CD14-positive monocyte (primary cell): Measurements from ENCODE around the gene OXER1. TPM values are rescaled to one million over a fixed set of nuclear protein-coding genes. Genes with fewer than 3 reads are reported as not detected.

Experiments used
- DNase-seq, 3 donors: peaks; one replicate each; pipeline ENCODE4 v3.0.0-alpha.2; 2011 to 2022
- H2AFZ ChIP-seq: 2 replicates; pipeline ENCODE4 v1.6.0; 2012; ENCODE audit warnings: mild to moderate bottlenecking, low read depth, low read length, inconsistent platforms; ENCODE audit not compliant: insufficient read depth, poor library complexity, severe bottlenecking
- H3K27ac ChIP-seq, 2 donors: 1 replicate in 1 of 2; 2 replicates in 1 of 2; pipeline ENCODE4 v1.5.1; 2012 to 2013; ENCODE audit warnings: low read length in 2 of 2, control low read depth in 1 of 2, inconsistent platforms in 1 of 2, low read depth in 1 of 2, mild to moderate bottlenecking in 1 of 2
- H3K27me3 ChIP-seq, 2 donors: one replicate each; pipeline versions ENCODE4 v1.6.0 to v1.6.1; 2011 to 2013; ENCODE audit warnings: low read length in 2 of 2; ENCODE audit not compliant: control insufficient read depth in 2 of 2, insufficient read depth in 2 of 2
- H3K36me3 ChIP-seq, 2 donors: replicated peaks in 1 of 2; 1 replicate in 1 of 2; 2 replicates in 1 of 2; pipeline versions ENCODE4 v1.5.1 to v1.6.1; 2012 to 2013; ENCODE audit warnings: low read length in 2 of 2, control low read depth in 1 of 2, inconsistent platforms in 1 of 2, mild to moderate bottlenecking in 1 of 2; ENCODE audit not compliant: insufficient read depth in 2 of 2, control insufficient read depth in 1 of 2
- H3K4me1 ChIP-seq, 2 donors: 1 replicate in 1 of 2; 2 replicates in 1 of 2; pipeline versions ENCODE4 v1.5.1 to v1.6.1; 2012 to 2013; ENCODE audit warnings: low read length in 2 of 2, control low read depth in 1 of 2, inconsistent platforms in 1 of 2, mild to moderate bottlenecking in 1 of 2, moderate library complexity in 1 of 2; ENCODE audit not compliant: insufficient read depth in 2 of 2, control insufficient read depth in 1 of 2
- H3K4me2 ChIP-seq: replicated peaks from 2 replicates; pipeline ENCODE3; 2012; ENCODE audit warnings: low read length, moderate library complexity, mild to moderate bottlenecking; ENCODE audit not compliant: poor library complexity, severe bottlenecking; ENCODE audit errors: extremely low read depth
- H3K4me3 ChIP-seq, 3 experiments: fragments of 200-600 bp in 1 of 3; sonication (generic) in 1 of 3; replicated peaks in 1 of 3; 1 replicate in 2 of 3; 2 replicates in 1 of 3; pipeline ENCODE4 v1.5.1; 2011 to 2013; ENCODE audit warnings: low read length in 3 of 3, mild to moderate bottlenecking in 3 of 3, control low read depth in 2 of 3, low read depth in 2 of 3, inconsistent platforms in 1 of 3, moderate library complexity in 1 of 3
- H3K79me2 ChIP-seq: 2 replicates; pipeline ENCODE4 v1.6.0; 2012; ENCODE audit warnings: mild to moderate bottlenecking, control low read depth, inconsistent platforms, low read length, moderate library complexity; ENCODE audit not compliant: insufficient read depth
- H3K9ac ChIP-seq: 2 replicates; pipeline ENCODE4 v1.6.0; 2017; ENCODE audit warnings: low read length, mild to moderate bottlenecking; ENCODE audit not compliant: insufficient read depth, poor library complexity, severe bottlenecking
- H3K9me3 ChIP-seq, 2 donors: replicated peaks in 1 of 2; 1 replicate in 1 of 2; 2 replicates in 1 of 2; pipeline versions ENCODE4 v1.5.1 to v1.6.1; 2012 to 2013; ENCODE audit warnings: low read length in 2 of 2, control low read depth in 1 of 2; ENCODE audit not compliant: control insufficient read depth in 1 of 2, insufficient read depth in 1 of 2
- H4K20me1 ChIP-seq: 2 replicates; pipeline ENCODE4 v1.6.0; 2012; ENCODE audit warnings: mild to moderate bottlenecking, low read length, control low read depth, moderate library complexity; ENCODE audit not compliant: insufficient read depth
- H3K27ac Mint-ChIP-seq, 7 donors: one replicate each; pipeline ENCODE4 v1.8.0; 2020; ENCODE audit warnings: mild to moderate bottlenecking in 7 of 7, mixed read lengths in 7 of 7, moderate library complexity in 6 of 7, inconsistent platforms in 2 of 7
- H3K27me3 Mint-ChIP-seq, 3 donors: one replicate each; pipeline ENCODE4 v1.8.0; 2021 to 2022; ENCODE audit warnings: low read depth in 3 of 3, mild to moderate bottlenecking in 3 of 3, mixed read lengths in 3 of 3, moderate library complexity in 3 of 3, inconsistent platforms in 1 of 3
- H3K36me3 Mint-ChIP-seq, 2 donors: one replicate each; pipeline ENCODE4 v1.8.0; 2020; ENCODE audit warnings: mixed read lengths in 2 of 2, inconsistent platforms in 1 of 2, mild to moderate bottlenecking in 1 of 2
- H3K4me1 Mint-ChIP-seq: one replicate; pipeline ENCODE4 v1.8.0; 2020; ENCODE audit warnings: mild to moderate bottlenecking, mixed read lengths
- H3K4me3 Mint-ChIP-seq, 2 donors: one replicate each; pipeline ENCODE4 v1.8.0; 2020; ENCODE audit warnings: mild to moderate bottlenecking in 2 of 2, mixed read lengths in 2 of 2, moderate library complexity in 1 of 2
- H3K9me3 Mint-ChIP-seq, 7 donors: one replicate each; pipeline ENCODE4 v1.8.0; 2020 to 2022; ENCODE audit warnings: mixed read lengths in 7 of 7, mild to moderate bottlenecking in 6 of 7, moderate library complexity in 6 of 7, inconsistent platforms in 2 of 7
- CTCF ChIP-seq: fragments of 200-600 bp; IDR thresholded peaks from one replicate; pipeline ENCODE4 v1.8.0; 2022; ENCODE audit warnings: antibody characterized with exemption, mild to moderate bottlenecking
- WGBS: methylation state at CpG from one replicate; pipeline ENCODE4 v1.1.5; 2013; ENCODE audit warnings: missing lambda C conversion rate; ENCODE audit not compliant: insufficient coverage; 5-methylcytosine and 5-hydroxymethylcytosine counted together
- intact Hi-C, 2 donors: fragments of 100-400 bp; cut with micrococcal nuclease; formaldehyde crosslinking; loops; one replicate each; pipeline versions ENCODE4 v1.15.0 to v1.15.1; 2023
- polyA plus RNA-seq, 3 donors: library from polyadenylated mRNA; depleted of rRNA in 1 of 3; unstranded in 2 of 3; stranded (reverse) in 1 of 3; fragments of 300-500 nt in 2 of 3; fragments of >200 nt in 1 of 3; fragmentation: Illumina TruSeq in 2 of 3; gene quantifications; 1 replicate in 2 of 3; 2 replicates in 1 of 3; pipeline ENCODE4 v1.2.3, GENCODE V29; 2012 to 2021

OXER1 gene
- polyA plus RNA-seq, 3 donors, result 3.8 to 13.3 (median 5.7) TPM

GRCh38 chr2:42752816-42753813, 10.8 kb downstream of the OXER1 start:
- H3K9me3 Mint-ChIP-seq, result peaks cover 0 to 2% (median 0%) of the 10 kb centered on the region in 7 donors

More at GRCh38 chr2:42752816-42753813, 10.8 kb downstream of the OXER1 start:
- WGBS, result 70% methylated on average over 11 of the region's 24 CpGs
- Histone ChIP-seq H3K9me3 (no peaks in the 10 kb centered on the region), H3K27me3 (no peaks in the 10 kb centered on the region), H3K79me2 (no peaks in the 10 kb centered on the region), H3K27ac (peak overlapping the region; percentile 89 to 90), H3K4me3 (peak overlapping the region in 1 of 3 experiments; percentile 17), H3K4me1 (peaks cover 64 to 71% of the 10 kb centered on the region in 2 donors), H3K4me2 (peak overlapping the region; percentile 46), H3K9ac (peak overlapping the region; percentile 44), H2AFZ (no peak overlapping the region), H4K20me1 (no peaks in the 10 kb centered on the region), H3K36me3 (no peaks in the 10 kb centered on the region)
- no peaks in the 10 kb centered on the region for H3K27me3 Mint-ChIP-seq
- H3K4me3 Mint-ChIP-seq, result peak overlapping the region; percentile 4 to 75
- peaks cover 5 to 8% of the 10 kb centered on the region in 2 donors for H3K36me3 Mint-ChIP-seq
- intact Hi-C loops, result loop anchor here in 1 of 2 donors (2.0 kb wide), 1 partner anchor 30 kb away; no protein-coding TSS in a partner anchor
- peaks cover 69% of the 10 kb centered on the region for H3K4me1 Mint-ChIP-seq
- DNase-seq, result peak; percentile 81 to 90 (median 85)
- TF ChIP-seq CTCF, result no peak
- peak overlapping the region; percentile 97 to 99 (median 98) for H3K27ac Mint-ChIP-seq
